Right cardiac atrium (tissue), 5 donors: ENCODE results near the gene ZNF862. TPM values are rescaled to one million over a fixed set of nuclear protein-coding genes. Genes with fewer than 3 reads are reported as not detected.
A peak's percentile ranks its signal among the peaks of the same experiment; 100 is the strongest.

Experiments used
- ATAC-seq, 2 donors: fragments of 200-7000 bp; cut with Tn5 transposase; one replicate each; pipeline versions ENCODE4 v1.8.0 to v1.9.1; 2020; ENCODE audit warnings: moderate library complexity in 2 of 2, mild to moderate bottlenecking in 1 of 2
- DNase-seq, 3 donors: peaks; one replicate each; pipeline ENCODE4 v3.0.0-alpha.2; 2020
- H3K27ac ChIP-seq: one replicate; pipeline ENCODE4 v1.5.1; 2013; ENCODE audit warnings: mild to moderate bottlenecking, low read length, control low read depth, moderate library complexity
- H3K27me3 ChIP-seq: one replicate; pipeline ENCODE4 v1.6.1; 2013; ENCODE audit not compliant: control insufficient read depth, insufficient read depth
- H3K4me1 ChIP-seq: one replicate; pipeline ENCODE4 v1.6.1; 2013; ENCODE audit warnings: low read length; ENCODE audit not compliant: control insufficient read depth, insufficient read depth
- H3K4me3 ChIP-seq: one replicate; pipeline ENCODE4 v1.5.1; 2013; ENCODE audit warnings: low read length, control low read depth
- H3K9me3 ChIP-seq: one replicate; pipeline ENCODE4 v1.6.1; 2013; ENCODE audit warnings: low read length; ENCODE audit not compliant: control insufficient read depth
- WGBS: extraction: QIAGEN DNeasy Blood & Tissue Kit; methylation state at CpG from one replicate; pipeline ENCODE4 v1.1.7; 2013; 5-methylcytosine and 5-hydroxymethylcytosine counted together
- intact Hi-C, 4 donors: fragments of 100-400 bp; cut with DNase I; formaldehyde crosslinking; loops; one replicate each; pipeline versions ENCODE4 v1.11.0 to v1.14.0; 2022 to 2023
- polyA plus RNA-seq: library from polyadenylated mRNA; stranded (reverse); fragments of 200-250 nt; gene quantifications from one replicate; pipeline ENCODE4 v1.2.3, GENCODE V29; 2013
- total RNA-seq, 4 donors: library from RNA; stranded (reverse); fragmentation: NEBNext Ultra II Directional; extraction: Animal tissue kit (Norgen Biotek cat#: 25700); gene quantifications; one replicate each; pipeline ENCODE4 v1.2.1, GENCODE V29; 2021
- donor health status: healthy with polysubstance abuse.
- donor health status: DM: no; HTN: yes; CAD: no.
- donor health status: DM: no; HTN: no; CAD: no.
- donor health status: DM: no; HTN: yes; CAD: no; lungs with severe emphysema.
- donor health status: DM: yes; HTN: yes; CAD: no.

Gene ZNF862
- total and polyA plus RNA-seq, 5 donors: 7.8 to 15.9 (median 13.5) TPM

- Histone ChIP-seq H3K27ac (no peak overlapping the region), H3K9me3 (no peaks in the 10 kb centered on the region), H3K27me3 (no peaks in the 10 kb centered on the region), H3K4me1 (no peaks in the 10 kb centered on the region), H3K4me3 (no peak overlapping the region)
- intact Hi-C loops: no loop called here
- DNase-seq (peak in 1 of 3 donors; percentile 50), ATAC-seq (no peak)
- 90% methylated on average over 13 of the region's 13 CpGs for WGBS
Measured at GRCh38 chr7:149878523-149878921, 40.3 kb downstream of the ZNF862 start.

- DNase-seq (peak in 1 of 3 donors; percentile 52), ATAC-seq (no peak)
- no peaks in the 10 kb centered on the region for H3K4me1 ChIP-seq
- H3K27ac ChIP-seq: no peak overlapping the region
- intact Hi-C loops: no loop called here
- 84% methylated on average over 14 of the region's 14 CpGs for WGBS
- no peaks in the 10 kb centered on the region for H3K9me3 ChIP-seq
- no peak overlapping the region for H3K4me3 ChIP-seq
- H3K27me3 ChIP-seq: no peaks in the 10 kb centered on the region
Measured at GRCh38 chr7:149879271-149879743, 41.1 kb downstream of the ZNF862 start.

- Histone ChIP-seq H3K4me3 (no peak overlapping the region), H3K4me1 (no peaks in the 10 kb centered on the region), H3K9me3 (no peaks in the 10 kb centered on the region), H3K27me3 (no peaks in the 10 kb centered on the region), H3K27ac (no peak overlapping the region)
- WGBS: 89% methylated on average over 16 of the region's 16 CpGs
- intact Hi-C loops: loop anchor here in 3 of 4 donors (10.0 kb wide), 2 partner anchors 155 to 165 kb away; no protein-coding TSS in a partner anchor
- ATAC-seq (no peak), DNase-seq (peak in 1 of 3 donors; percentile 53)
Measured at GRCh38 chr7:149879766-149880637, 41.8 kb downstream of the ZNF862 start.

- no peaks in the 10 kb centered on the region for H3K9me3 ChIP-seq
- no peak overlapping the region for H3K27ac ChIP-seq
- DNase-seq (peak; percentile 71 to 93 (median 92)), ATAC-seq (peak; percentile 52 to 53)
- peaks cover 3% of the 10 kb centered on the region for H3K4me1 ChIP-seq
- no peak overlapping the region for H3K4me3 ChIP-seq
- intact Hi-C loops: loop anchor here in 3 of 4 donors (10.0 kb wide), 2 partner anchors 154 to 164 kb away; no protein-coding TSS in a partner anchor
- no peaks in the 10 kb centered on the region for H3K27me3 ChIP-seq
- 47% methylated on average over 14 of the region's 14 CpGs for WGBS
Measured at GRCh38 chr7:149880638-149881311, 42.6 kb downstream of the ZNF862 start.

GRCh38 chr7:149881328-149882247 is 43.4 kb downstream of the ZNF862 start:
- Histone ChIP-seq H3K4me1 (peaks cover 3% of the 10 kb centered on the region), H3K27ac (no peak overlapping the region), H3K27me3 (no peaks in the 10 kb centered on the region), H3K4me3 (no peak overlapping the region), H3K9me3 (no peaks in the 10 kb centered on the region)
- ATAC-seq (no peak), DNase-seq (peak in 1 of 3 donors; percentile 67)
- intact Hi-C loops: loop anchor here in 3 of 4 donors (10.0 kb wide), 2 partner anchors 153 to 163 kb away; no protein-coding TSS in a partner anchor
- WGBS: 78% methylated on average over 19 of the region's 19 CpGs

- peak; percentile 67 to 84 (median 73) for DNase-seq
- no peaks in the 10 kb centered on the region for H3K9me3 ChIP-seq
- no peak overlapping the region for H3K4me3 ChIP-seq
- ATAC-seq: peak; percentile 34 to 40
- 63% methylated on average over 11 of the region's 11 CpGs for WGBS
- peaks cover 3% of the 10 kb centered on the region for H3K4me1 ChIP-seq
- H3K27me3 ChIP-seq: no peaks in the 10 kb centered on the region
- intact Hi-C loops: loop anchor here in 3 of 4 donors (10.0 kb wide), 2 partner anchors 152 to 162 kb away; no protein-coding TSS in a partner anchor
- H3K27ac ChIP-seq: no peak overlapping the region
Measured at GRCh38 chr7:149882248-149883047, 44.3 kb downstream of the ZNF862 start.

DNA sequence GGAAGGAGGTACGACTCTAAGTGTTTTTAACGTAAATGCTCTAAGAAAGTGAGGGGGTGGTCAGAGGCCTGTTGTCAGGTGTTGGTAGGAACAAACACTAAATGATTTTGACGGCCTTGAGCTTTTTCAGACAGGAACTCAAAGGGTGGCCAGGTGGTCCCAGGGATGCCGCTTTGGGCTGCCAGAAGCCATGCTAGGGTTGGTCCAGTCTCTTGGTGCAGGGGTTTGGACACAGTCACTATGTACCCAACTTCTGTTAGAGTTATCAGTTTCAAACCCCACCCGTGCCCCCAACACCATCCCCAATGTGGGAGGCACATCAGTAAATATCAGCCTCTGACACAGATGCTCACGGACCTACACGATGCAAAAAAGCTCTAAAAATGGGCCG is 44.9 kb downstream of the ZNF862 start:
- no peak for ATAC-seq
- Histone ChIP-seq H3K4me3 (no peak overlapping the region), H3K27ac (no peak overlapping the region), H3K9me3 (no peaks in the 10 kb centered on the region), H3K4me1 (peaks cover 3% of the 10 kb centered on the region), H3K27me3 (no peaks in the 10 kb centered on the region)
- 53% methylated on average over 8 of the region's 8 CpGs for WGBS
- intact Hi-C loops: loop anchor here in 3 of 4 donors (10.0 kb wide), 2 partner anchors 152 to 162 kb away; no protein-coding TSS in a partner anchor
- DNase-seq: no peak

GRCh38 chr7:149883452-149883861 is 45.3 kb downstream of the ZNF862 start:
- intact Hi-C loops: loop anchor here in 3 of 4 donors (10.0 kb wide), 2 partner anchors 151 to 161 kb away; no protein-coding TSS in a partner anchor
- H3K4me3 ChIP-seq: no peak overlapping the region
- peak overlapping the region; percentile 26 for H3K27ac ChIP-seq
- WGBS: 17% methylated on average over 12 of the region's 12 CpGs
- H3K27me3 ChIP-seq: no peaks in the 10 kb centered on the region
- ATAC-seq: peak; percentile 69 to 75
- peak; percentile 74 to 87 (median 85) for DNase-seq
- H3K9me3 ChIP-seq: no peaks in the 10 kb centered on the region
- peaks cover 3% of the 10 kb centered on the region for H3K4me1 ChIP-seq

GRCh38 chr7:149884016-149884415 is 45.8 kb downstream of the ZNF862 start:
- ATAC-seq (peak; percentile 42 to 47), DNase-seq (peak; percentile 66 to 84 (median 73))
- intact Hi-C loops: loop anchor here in 3 of 4 donors (10.0 kb wide), 2 partner anchors 151 to 161 kb away; no protein-coding TSS in a partner anchor
- no peak overlapping the region for H3K4me3 ChIP-seq
- H3K4me1 ChIP-seq: peaks cover 3% of the 10 kb centered on the region
- no peaks in the 10 kb centered on the region for H3K9me3 ChIP-seq
- no peaks in the 10 kb centered on the region for H3K27me3 ChIP-seq
- H3K27ac ChIP-seq: no peak overlapping the region
- 32% methylated on average over 4 of the region's 4 CpGs for WGBS
